GM12801 (cell line): Measurements from ENCODE around the gene METTL8.

Source experiments
- CTCF ChIP-seq: IDR thresholded peaks from one replicate; pipeline ENCODE4 v1.5.1; 2011; ENCODE audit warnings: control low read depth; ENCODE audit not compliant: insufficient read length; ENCODE audit errors: extremely low read depth

METTL8 gene

DNA sequence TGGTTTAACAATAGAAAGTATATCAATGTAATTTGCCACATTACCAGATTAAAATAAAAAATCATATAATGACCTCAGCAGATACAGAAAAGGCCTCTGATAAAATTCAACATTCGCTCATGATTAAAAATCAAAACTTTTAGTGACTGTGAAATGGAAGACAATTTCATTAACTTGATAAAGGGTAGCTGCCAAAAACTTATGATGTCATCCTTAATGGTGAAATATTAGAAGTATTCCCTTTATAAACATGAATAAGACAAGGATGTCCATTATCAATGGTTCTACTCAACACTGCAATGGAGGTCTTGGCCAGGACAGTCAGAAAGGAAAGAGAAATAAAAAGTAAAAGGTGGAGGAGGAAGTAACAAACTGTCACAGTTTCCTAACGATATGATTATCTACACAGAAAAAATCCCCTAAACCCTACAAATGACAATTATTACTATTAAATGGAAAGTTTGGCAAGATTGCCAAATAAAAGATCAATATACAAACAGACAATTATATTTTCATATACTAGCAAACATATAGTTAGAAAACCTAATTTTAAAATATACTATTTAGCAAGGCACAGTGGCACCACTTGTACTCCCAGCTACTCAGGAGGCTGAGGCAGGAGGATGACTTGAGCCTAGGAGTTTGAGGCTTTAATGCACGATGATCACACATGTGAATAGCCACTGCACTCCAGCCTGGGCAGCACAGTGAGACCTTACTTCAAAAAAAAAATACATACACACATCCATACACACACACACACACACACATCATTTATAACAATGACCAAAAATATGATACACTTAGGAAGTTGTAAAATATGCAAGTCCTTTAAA lies 12.8 kb downstream of the METTL8 start:
- no peak for TF ChIP-seq CTCF

DNA sequence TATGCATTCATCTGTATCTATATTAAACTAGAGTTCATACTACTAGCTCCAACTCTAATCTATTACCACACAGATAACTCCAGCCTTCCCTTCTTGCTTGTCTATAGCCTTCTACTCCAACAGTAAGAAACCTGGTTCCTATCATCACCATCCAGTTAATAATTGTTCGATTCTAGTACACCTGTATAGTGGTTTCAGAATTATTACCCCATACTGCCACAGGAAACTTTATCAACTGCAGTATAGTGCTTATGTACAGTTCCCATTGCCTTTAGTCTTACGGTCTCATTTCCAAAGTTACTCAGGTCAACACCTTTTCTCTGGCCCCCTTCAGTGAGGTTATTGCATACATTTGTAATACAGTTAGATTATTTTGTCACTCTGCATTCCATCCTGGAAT lies 14.5 kb downstream of the METTL8 start:
- TF ChIP-seq CTCF, result no peak

- TF ChIP-seq CTCF, result no peak
Observed at GRCh38 chr2:171416009-171416926, 17.5 kb downstream of the METTL8 start.

DNA sequence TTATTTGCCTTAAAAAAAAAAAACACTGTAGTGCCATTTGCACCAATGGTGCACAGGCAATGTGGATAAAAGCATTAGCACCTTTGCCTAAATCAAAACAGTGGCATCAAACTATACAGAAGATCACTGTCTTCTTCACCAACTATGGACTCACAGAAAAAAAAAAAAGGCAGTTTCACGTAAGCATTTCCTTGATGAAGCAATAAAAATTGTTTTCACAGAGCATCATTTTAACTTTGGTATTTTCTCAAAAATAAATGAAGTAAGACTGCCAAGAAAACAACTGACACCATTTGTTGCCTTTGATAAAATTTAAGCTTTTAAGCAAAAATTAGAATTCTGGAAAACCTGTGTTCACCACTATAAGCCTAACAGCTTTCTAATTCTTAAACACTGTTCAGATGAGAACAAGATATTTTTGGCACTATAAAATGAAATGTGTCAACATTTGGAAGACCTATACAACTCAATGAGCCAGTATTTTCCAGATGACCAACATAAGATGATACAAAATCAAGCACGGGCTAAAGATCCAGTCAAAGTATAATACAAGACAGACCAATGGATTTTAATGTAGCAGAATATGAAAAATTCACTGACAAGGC lies 21.1 kb downstream of the METTL8 start:
- no peak for TF ChIP-seq CTCF

- no peak for TF ChIP-seq CTCF
Observed at GRCh38 chr2:171411791-171412483, 21.9 kb downstream of the METTL8 start.

DNA sequence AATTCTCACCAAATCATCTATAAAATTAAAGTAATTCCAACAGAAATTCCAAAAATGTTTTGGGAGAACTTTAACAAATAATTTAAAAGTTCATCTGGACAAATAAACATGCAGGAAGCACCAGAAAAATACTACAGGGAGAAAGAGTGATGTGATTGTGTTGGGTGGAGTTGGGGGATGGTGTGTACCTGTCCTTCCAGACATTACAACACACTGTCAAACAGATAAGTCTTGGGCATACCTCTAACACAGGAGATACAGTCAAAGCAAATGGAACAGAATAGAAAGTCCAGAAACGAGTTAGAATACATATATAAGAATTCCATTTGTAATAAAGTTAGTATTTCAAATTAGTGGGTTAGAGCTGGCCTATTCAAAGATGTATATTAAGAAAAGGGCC lies 22.6 kb downstream of the METTL8 start:
- no peak for TF ChIP-seq CTCF
